ENCODE measurements around the gene AGBL5. TPM values are rescaled to one million over a fixed set of nuclear protein-coding genes. Genes with fewer than 3 reads are reported as not detected.

The AGBL5 gene
- polyA plus RNA-seq, 1 donor (not counting 4 experiments of a cell fraction or from before 2014, with no cell fraction given), result 25.5 TPM

DNA sequence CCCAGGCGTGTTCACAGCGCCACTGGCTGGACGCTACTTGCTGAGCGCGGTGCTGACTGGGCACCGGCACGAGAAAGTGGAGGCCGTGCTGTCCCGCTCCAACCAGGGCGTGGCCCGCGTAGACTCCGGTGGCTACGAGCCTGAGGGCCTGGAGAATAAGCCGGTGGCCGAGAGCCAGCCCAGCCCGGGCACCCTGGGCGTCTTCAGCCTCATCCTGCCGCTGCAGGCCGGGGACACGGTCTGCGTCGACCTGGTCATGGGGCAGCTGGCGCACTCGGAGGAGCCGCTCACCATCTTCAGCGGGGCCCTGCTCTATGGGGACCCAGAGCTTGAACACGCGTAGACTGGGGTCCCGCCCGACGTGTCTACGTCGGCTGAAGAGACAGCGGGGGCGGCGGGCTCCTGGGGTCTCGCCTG, 34.2 kb downstream of the AGBL5 start:
- peak overlapping the region; percentile 73 for H3K9ac ChIP-seq (ENCODE audit: control insufficient read depth, extremely low read depth, insufficient read depth, low read length)
- FAIRE-seq (no peak), DNase-seq (ENCODE audit: low read depth, low spot score) (peak; percentile 35)
- H2AFZ ChIP-seq (ENCODE audit: control insufficient read depth, low read length), result peak overlapping the region; percentile 65
- peak overlapping the region; percentile 2 for H3K27ac ChIP-seq (ENCODE audit: control insufficient read depth, insufficient read depth, low read length)
- H4K20me1 ChIP-seq (ENCODE audit: control insufficient read depth, extremely low read depth, insufficient read depth, low read length), result no peaks in the 10 kb centered on the region
- no peaks in the 10 kb centered on the region for H3K9me1 ChIP-seq (ENCODE audit: control insufficient read depth, extremely low read depth, insufficient read depth, low read length)
- peak overlapping the region; percentile 79 for H3K4me2 ChIP-seq (ENCODE audit: control insufficient read depth, extremely low read depth, insufficient read depth, low read depth, low read length)
- no peaks in the 10 kb centered on the region for H3K79me2 ChIP-seq (ENCODE audit: control insufficient read depth, insufficient read depth, low read length)
- TF ChIP-seq EZH2 (IDR thresholded peaks at IDR 0.05; ENCODE audit: low read length), result no peak
- TF ChIP-seq, protein P1, sequence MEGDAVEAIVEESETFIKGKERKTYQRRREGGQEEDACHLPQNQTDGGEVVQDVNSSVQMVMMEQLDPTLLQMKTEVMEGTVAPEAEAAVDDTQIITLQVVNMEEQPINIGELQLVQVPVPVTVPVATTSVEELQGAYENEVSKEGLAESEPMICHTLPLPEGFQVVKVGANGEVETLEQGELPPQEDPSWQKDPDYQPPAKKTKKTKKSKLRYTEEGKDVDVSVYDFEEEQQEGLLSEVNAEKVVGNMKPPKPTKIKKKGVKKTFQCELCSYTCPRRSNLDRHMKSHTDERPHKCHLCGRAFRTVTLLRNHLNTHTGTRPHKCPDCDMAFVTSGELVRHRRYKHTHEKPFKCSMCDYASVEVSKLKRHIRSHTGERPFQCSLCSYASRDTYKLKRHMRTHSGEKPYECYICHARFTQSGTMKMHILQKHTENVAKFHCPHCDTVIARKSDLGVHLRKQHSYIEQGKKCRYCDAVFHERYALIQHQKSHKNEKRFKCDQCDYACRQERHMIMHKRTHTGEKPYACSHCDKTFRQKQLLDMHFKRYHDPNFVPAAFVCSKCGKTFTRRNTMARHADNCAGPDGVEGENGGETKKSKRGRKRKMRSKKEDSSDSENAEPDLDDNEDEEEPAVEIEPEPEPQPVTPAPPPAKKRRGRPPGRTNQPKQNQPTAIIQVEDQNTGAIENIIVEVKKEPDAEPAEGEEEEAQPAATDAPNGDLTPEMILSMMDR (optimal IDR thresholded peaks at IDR 0.05 in 1 of 3, IDR thresholded peaks at IDR 0.05 in 1 of 3, conservative IDR thresholded peaks at IDR 0.05 in 1 of 3; ENCODE audit: extremely low read depth in 1 of 3, insufficient read depth in 2 of 3, low read length in 3 of 3), result peak in 1 of 3 experiments; percentile 80
- H3K4me3 ChIP-seq (ENCODE audit: control insufficient read depth in 2 of 3, extremely low read depth in 1 of 3, insufficient read depth in 2 of 3, low read depth in 1 of 3, low read length in 3 of 3), result peak overlapping the region; percentile 55 to 85 (median 69)
- H3K4me1 ChIP-seq (ENCODE audit: control insufficient read depth, extremely low read depth, insufficient read depth, low read length), result peaks cover 18% of the 10 kb centered on the region
- H3K36me3 ChIP-seq (ENCODE audit: control insufficient read depth in 2 of 2, extremely low read depth in 1 of 2, insufficient read depth in 2 of 2, low read length in 2 of 2), result no peaks in the 10 kb centered on the region
- H3K9me3 ChIP-seq (ENCODE audit: control insufficient read depth, low read depth, low read length), result no peaks in the 10 kb centered on the region
- dilution Hi-C loops (cut with MboI; ENCODE audit: extremely low pct_ligation_motif_present, low sequenced_read_pairs), result no loop called here
- H3K27me3 ChIP-seq (ENCODE audit: control insufficient read depth, extremely low read depth, insufficient read depth, low read length), result no peaks in the 10 kb centered on the region

DNA sequence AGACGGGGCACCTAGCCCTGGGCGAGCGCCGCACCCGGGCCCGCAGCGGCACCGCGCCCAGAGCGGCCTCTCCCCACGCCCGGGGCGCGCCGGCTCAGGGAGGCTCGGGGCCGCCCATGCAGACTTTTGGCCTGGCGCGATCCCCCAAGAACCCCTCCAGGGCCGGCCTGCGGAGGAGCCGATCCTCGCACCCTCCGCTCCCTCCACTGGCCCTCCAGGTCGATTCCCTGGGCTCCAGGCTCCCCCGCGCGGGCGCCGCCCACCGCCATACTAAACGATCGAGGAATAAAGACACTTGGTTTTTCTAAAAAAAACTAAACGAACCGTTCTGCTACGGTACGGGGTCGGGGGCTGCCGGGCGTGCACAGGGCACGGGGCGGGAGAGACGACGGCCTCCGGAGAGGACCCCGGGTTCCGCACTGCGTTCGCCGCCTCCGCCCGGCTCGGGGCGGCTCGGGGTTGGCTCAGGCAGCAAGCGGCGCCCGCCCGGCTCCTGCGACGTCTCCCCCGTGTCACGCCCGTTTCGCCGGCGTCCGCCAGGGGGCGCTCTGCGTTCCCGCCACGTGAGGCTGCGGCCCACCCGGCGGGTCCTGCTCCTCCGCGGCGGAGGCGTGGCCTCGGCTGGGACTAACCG, 34.7 kb downstream of the AGBL5 start:
- Histone ChIP-seq H3K9me1 (ENCODE audit: control insufficient read depth, extremely low read depth, insufficient read depth, low read length) (no peaks in the 10 kb centered on the region), H3K4me2 (ENCODE audit: control insufficient read depth, extremely low read depth, insufficient read depth, low read depth, low read length) (peak overlapping the region; percentile 79), H3K27me3 (ENCODE audit: control insufficient read depth, extremely low read depth, insufficient read depth, low read length) (no peaks in the 10 kb centered on the region), H3K27ac (ENCODE audit: control insufficient read depth, insufficient read depth, low read length) (peak overlapping the region; percentile 43), H2AFZ (ENCODE audit: control insufficient read depth, low read length) (peak overlapping the region; percentile 51), H3K9ac (ENCODE audit: control insufficient read depth, extremely low read depth, insufficient read depth, low read length) (peak overlapping the region; percentile 73), H3K9me3 (ENCODE audit: control insufficient read depth, low read depth, low read length) (no peaks in the 10 kb centered on the region), H3K4me3 (ENCODE audit: control insufficient read depth in 2 of 3, extremely low read depth in 1 of 3, insufficient read depth in 2 of 3, low read depth in 1 of 3, low read length in 3 of 3) (peak overlapping the region; percentile 55 to 85 (median 69)), H3K36me3 (ENCODE audit: control insufficient read depth in 2 of 2, extremely low read depth in 1 of 2, insufficient read depth in 2 of 2, low read length in 2 of 2) (no peaks in the 10 kb centered on the region), H3K4me1 (ENCODE audit: control insufficient read depth, extremely low read depth, insufficient read depth, low read length) (peaks cover 17% of the 10 kb centered on the region), H3K79me2 (ENCODE audit: control insufficient read depth, insufficient read depth, low read length) (no peaks in the 10 kb centered on the region), H4K20me1 (ENCODE audit: control insufficient read depth, extremely low read depth, insufficient read depth, low read length) (no peaks in the 10 kb centered on the region)
- peak; percentile 41 for DNase-seq (ENCODE audit: low read depth, low spot score)
- dilution Hi-C loops (cut with MboI; ENCODE audit: extremely low pct_ligation_motif_present, low sequenced_read_pairs), result no loop called here
- no peak for FAIRE-seq
- no peak for TF ChIP-seq EZH2 (IDR thresholded peaks at IDR 0.05; ENCODE audit: low read length)
- TF ChIP-seq, protein P1 (optimal IDR thresholded peaks at IDR 0.05 in 1 of 3, IDR thresholded peaks at IDR 0.05 in 1 of 3, conservative IDR thresholded peaks at IDR 0.05 in 1 of 3; ENCODE audit: extremely low read depth in 1 of 3, insufficient read depth in 2 of 3, low read length in 3 of 3), result peak; percentile 41 to 92 (median 78)
